Measurements from ENCODE around the gene SLC25A12.

The SLC25A12 gene

DNA sequence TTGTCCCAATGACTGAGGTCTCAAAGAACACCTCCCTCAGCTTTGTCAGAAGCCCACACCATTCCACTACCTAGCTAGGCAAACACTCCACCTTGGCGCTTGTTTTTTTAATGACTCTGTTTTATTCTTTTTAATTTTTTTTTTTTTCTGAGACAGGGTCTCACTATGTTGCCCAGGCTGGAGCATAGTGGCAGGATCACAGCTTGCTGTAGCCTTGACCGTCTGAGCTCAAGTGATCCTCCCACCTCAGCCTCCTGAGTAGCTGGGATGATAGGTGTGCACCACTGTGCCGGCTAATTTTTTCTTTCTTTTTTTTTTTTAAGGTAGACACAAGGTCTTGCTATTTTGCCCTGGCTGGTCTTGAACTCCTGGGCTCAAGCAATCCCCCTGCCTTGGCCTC, 101.9 kb downstream of the SLC25A12 start (continued):
- TF ChIP-seq, protein P1, sequence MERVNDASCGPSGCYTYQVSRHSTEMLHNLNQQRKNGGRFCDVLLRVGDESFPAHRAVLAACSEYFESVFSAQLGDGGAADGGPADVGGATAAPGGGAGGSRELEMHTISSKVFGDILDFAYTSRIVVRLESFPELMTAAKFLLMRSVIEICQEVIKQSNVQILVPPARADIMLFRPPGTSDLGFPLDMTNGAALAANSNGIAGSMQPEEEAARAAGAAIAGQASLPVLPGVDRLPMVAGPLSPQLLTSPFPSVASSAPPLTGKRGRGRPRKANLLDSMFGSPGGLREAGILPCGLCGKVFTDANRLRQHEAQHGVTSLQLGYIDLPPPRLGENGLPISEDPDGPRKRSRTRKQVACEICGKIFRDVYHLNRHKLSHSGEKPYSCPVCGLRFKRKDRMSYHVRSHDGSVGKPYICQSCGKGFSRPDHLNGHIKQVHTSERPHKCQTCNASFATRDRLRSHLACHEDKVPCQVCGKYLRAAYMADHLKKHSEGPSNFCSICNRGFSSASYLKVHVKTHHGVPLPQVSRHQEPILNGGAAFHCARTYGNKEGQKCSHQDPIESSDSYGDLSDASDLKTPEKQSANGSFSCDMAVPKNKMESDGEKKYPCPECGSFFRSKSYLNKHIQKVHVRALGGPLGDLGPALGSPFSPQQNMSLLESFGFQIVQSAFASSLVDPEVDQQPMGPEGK (CRISPR knock-in tag; IDR thresholded peaks at IDR 0.05; ENCODE audit: borderline replicate concordance), result no peak
- TF ChIP-seq ESRRG (CRISPR knock-in tag; IDR thresholded peaks at IDR 0.05) (no peak), OSR1 (CRISPR knock-in tag; IDR thresholded peaks at IDR 0.05) (no peak), ZNF70 (CRISPR knock-in tag; IDR thresholded peaks at IDR 0.05) (no peak), ZNF8 (CRISPR knock-in tag; IDR thresholded peaks at IDR 0.05) (no peak), ZC3H10 (CRISPR knock-in tag; IDR thresholded peaks at IDR 0.05) (no peak)

DNA sequence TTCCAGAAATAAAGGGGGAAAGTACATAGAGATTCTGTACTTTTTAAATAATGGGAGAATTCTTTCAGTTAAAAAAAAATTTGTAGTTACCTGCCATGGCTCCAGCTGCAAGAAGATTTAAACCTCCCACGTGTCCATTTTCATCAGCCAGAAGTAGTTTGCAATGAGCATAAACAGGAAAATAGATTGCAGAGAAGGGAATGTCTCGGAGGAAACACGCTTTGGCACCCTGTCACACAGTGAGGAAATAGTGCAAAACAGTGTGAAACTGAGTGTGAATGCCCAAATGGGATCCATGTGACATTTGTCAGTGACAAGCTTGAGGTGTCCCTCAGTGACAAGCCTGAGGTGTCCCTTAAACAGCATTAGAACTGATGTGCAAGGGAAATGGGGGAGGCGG, 102.7 kb downstream of the SLC25A12 start:
- TF ChIP-seq ZNF8 (CRISPR knock-in tag; IDR thresholded peaks at IDR 0.05) (no peak), PPARA (CRISPR knock-in tag; IDR thresholded peaks at IDR 0.05; ENCODE audit: borderline replicate concordance) (no peak), RARB (CRISPR knock-in tag; IDR thresholded peaks at IDR 0.05) (no peak), TOX (CRISPR knock-in tag; IDR thresholded peaks at IDR 0.05; ENCODE audit: borderline replicate concordance) (no peak), CSDC2 (CRISPR knock-in tag; IDR thresholded peaks at IDR 0.05) (no peak), ARNTL (CRISPR knock-in tag; IDR thresholded peaks at IDR 0.05; ENCODE audit: borderline replicate concordance, low read depth) (no peak), BACH2 (CRISPR knock-in tag; IDR thresholded peaks at IDR 0.05; ENCODE audit: borderline replicate concordance) (no peak), ZFP3 (CRISPR knock-in tag; IDR thresholded peaks at IDR 0.05) (no peak), ZFP30 (CRISPR knock-in tag; IDR thresholded peaks at IDR 0.05) (no peak), GLIS3 (CRISPR knock-in tag; IDR thresholded peaks at IDR 0.05) (no peak)
- TF ChIP-seq, protein P2, sequence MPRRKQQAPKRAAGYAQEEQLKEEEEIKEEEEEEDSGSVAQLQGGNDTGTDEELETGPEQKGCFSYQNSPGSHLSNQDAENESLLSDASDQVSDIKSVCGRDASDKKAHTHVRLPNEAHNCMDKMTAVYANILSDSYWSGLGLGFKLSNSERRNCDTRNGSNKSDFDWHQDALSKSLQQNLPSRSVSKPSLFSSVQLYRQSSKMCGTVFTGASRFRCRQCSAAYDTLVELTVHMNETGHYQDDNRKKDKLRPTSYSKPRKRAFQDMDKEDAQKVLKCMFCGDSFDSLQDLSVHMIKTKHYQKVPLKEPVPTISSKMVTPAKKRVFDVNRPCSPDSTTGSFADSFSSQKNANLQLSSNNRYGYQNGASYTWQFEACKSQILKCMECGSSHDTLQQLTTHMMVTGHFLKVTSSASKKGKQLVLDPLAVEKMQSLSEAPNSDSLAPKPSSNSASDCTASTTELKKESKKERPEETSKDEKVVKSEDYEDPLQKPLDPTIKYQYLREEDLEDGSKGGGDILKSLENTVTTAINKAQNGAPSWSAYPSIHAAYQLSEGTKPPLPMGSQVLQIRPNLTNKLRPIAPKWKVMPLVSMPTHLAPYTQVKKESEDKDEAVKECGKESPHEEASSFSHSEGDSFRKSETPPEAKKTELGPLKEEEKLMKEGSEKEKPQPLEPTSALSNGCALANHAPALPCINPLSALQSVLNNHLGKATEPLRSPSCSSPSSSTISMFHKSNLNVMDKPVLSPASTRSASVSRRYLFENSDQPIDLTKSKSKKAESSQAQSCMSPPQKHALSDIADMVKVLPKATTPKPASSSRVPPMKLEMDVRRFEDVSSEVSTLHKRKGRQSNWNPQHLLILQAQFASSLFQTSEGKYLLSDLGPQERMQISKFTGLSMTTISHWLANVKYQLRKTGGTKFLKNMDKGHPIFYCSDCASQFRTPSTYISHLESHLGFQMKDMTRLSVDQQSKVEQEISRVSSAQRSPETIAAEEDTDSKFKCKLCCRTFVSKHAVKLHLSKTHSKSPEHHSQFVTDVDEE (CRISPR knock-in tag; IDR thresholded peaks at IDR 0.05), result no peak
- TF ChIP-seq, protein P3, sequence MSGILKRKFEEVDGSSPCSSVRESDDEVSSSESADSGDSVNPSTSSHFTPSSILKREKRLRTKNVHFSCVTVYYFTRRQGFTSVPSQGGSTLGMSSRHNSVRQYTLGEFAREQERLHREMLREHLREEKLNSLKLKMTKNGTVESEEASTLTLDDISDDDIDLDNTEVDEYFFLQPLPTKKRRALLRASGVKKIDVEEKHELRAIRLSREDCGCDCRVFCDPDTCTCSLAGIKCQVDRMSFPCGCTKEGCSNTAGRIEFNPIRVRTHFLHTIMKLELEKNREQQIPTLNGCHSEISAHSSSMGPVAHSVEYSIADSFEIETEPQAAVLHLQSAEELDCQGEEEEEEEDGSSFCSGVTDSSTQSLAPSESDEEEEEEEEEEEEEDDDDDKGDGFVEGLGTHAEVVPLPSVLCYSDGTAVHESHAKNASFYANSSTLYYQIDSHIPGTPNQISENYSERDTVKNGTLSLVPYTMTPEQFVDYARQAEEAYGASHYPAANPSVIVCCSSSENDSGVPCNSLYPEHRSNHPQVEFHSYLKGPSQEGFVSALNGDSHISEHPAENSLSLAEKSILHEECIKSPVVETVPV (CRISPR knock-in tag; IDR thresholded peaks at IDR 0.05), result no peak
- ATAC-seq, result no peak

DNA sequence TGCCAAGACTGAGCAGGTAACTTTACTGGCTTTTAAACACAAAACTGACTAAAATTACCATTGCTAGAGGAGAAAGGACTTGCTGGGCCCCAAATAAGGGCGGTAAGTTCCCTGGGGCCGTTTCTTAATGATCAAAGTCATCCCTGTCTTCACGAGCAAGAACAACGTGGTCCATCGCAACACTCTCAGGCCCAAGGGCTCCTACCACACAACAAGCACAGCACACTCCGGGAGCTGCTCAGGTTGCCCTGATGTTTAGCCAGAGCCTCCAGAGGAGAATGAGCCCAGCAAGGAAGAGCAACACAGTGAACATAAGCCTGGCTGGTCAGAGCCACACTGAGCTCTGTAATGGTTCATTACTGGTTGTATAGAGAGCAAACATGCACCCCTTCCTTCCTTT, 104.1 kb downstream of the SLC25A12 start:
- TF ChIP-seq ZFP30 (CRISPR knock-in tag; IDR thresholded peaks at IDR 0.05), result no peak
- TF ChIP-seq SNAI2 (CRISPR knock-in tag; IDR thresholded peaks at IDR 0.05), result no peak
- TF ChIP-seq OSR1 (CRISPR knock-in tag; IDR thresholded peaks at IDR 0.05), result no peak
- TF ChIP-seq ZNF565 (CRISPR knock-in tag; conservative IDR thresholded peaks at IDR 0.05; ENCODE audit: low read depth), result no peak
- no peak for TF ChIP-seq RARB (CRISPR knock-in tag; IDR thresholded peaks at IDR 0.05)
- no peak for ATAC-seq

DNA sequence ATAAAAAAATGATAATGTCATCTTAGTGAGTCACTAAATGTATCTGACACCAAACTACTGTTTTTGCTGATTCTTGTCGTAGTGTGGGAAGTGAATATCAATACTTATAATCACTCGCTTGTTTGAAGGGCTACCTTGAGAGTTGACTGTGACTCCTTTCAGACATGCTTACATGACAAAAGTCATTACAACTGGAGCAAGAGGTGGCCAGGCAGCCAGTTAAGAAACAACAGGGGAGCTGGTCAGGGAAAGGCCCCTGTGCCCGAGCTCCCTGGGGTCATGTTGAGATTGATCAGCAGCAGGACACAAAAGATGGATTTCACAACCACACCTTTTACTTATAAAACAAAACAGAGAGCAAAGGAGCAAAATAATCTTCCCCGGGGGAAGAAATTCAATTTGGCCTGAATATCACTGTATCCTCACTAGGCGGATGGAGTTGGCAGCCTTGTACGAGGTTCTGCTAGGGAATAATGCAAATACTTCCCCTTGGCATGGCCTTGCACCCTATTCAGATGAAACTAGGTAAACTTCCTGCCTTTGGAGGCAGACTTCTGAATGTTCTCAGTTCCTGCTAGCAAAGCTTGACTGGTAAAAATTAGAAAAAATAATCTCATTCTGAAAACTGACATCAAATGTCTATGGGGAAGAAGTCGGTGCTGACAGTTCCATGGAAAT, 105.6 kb downstream of the SLC25A12 start:
- no peak for TF ChIP-seq ZNF8 (CRISPR knock-in tag; IDR thresholded peaks at IDR 0.05)
- TF ChIP-seq GLIS3 (CRISPR knock-in tag; IDR thresholded peaks at IDR 0.05), result no peak
- no peak for TF ChIP-seq PPARA (CRISPR knock-in tag; IDR thresholded peaks at IDR 0.05; ENCODE audit: borderline replicate concordance)
- no peak for TF ChIP-seq ARNTL (CRISPR knock-in tag; IDR thresholded peaks at IDR 0.05; ENCODE audit: borderline replicate concordance, low read depth)
- no peak for TF ChIP-seq BACH2 (CRISPR knock-in tag; IDR thresholded peaks at IDR 0.05; ENCODE audit: borderline replicate concordance)
- no peak for TF ChIP-seq ISL1 (CRISPR knock-in tag; IDR thresholded peaks at IDR 0.05)
- TF ChIP-seq, protein P4, sequence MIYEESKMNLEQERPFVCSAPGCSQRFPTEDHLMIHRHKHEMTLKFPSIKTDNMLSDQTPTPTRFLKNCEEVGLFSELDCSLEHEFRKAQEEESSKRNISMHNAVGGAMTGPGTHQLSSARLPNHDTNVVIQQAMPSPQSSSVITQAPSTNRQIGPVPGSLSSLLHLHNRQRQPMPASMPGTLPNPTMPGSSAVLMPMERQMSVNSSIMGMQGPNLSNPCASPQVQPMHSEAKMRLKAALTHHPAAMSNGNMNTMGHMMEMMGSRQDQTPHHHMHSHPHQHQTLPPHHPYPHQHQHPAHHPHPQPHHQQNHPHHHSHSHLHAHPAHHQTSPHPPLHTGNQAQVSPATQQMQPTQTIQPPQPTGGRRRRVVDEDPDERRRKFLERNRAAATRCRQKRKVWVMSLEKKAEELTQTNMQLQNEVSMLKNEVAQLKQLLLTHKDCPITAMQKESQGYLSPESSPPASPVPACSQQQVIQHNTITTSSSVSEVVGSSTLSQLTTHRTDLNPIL (CRISPR knock-in tag; IDR thresholded peaks at IDR 0.05; ENCODE audit: low read depth), result no peak
- no peak for TF ChIP-seq TCF4 (CRISPR knock-in tag; IDR thresholded peaks at IDR 0.05; ENCODE audit: borderline replicate concordance)
- TF ChIP-seq RARB (CRISPR knock-in tag; IDR thresholded peaks at IDR 0.05), result no peak
- TF ChIP-seq, protein P3 (CRISPR knock-in tag; IDR thresholded peaks at IDR 0.05), result no peak
- TF ChIP-seq ZNF70 (CRISPR knock-in tag; IDR thresholded peaks at IDR 0.05), result no peak
- TF ChIP-seq, protein P5, sequence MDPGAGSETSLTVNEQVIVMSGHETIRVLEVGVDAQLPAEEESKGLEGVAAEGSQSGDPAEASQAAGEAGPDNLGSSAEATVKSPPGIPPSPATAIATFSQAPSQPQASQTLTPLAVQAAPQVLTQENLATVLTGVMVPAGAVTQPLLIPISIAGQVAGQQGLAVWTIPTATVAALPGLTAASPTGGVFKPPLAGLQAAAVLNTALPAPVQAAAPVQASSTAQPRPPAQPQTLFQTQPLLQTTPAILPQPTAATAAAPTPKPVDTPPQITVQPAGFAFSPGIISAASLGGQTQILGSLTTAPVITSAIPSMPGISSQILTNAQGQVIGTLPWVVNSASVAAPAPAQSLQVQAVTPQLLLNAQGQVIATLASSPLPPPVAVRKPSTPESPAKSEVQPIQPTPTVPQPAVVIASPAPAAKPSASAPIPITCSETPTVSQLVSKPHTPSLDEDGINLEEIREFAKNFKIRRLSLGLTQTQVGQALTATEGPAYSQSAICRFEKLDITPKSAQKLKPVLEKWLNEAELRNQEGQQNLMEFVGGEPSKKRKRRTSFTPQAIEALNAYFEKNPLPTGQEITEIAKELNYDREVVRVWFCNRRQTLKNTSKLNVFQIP (CRISPR knock-in tag; IDR thresholded peaks at IDR 0.05; ENCODE audit: borderline replicate concordance, low read depth), result no peak
- no peak for ATAC-seq

All from SK-N-SH treated with all-trans-retinoic acid at 6 μM for 48 hours (cell line).